Type B pancreatic cell (in vitro differentiated cells): ENCODE data around the gene PRR29. TPM values are rescaled to one million over a fixed set of nuclear protein-coding genes. Genes with fewer than 3 reads are reported as not detected.

Experiments
- DNase-seq: peaks from one replicate; pipeline ENCODE4 v3.0.0; 2021; ENCODE audit warnings: mixed read lengths; ENCODE audit not compliant: unreplicated experiment; ENCODE audit errors: extremely low spot score
- H3K27ac Mint-ChIP-seq: 2 replicates; pipeline ENCODE4 v1.8.0; 2021; ENCODE audit warnings: mild to moderate bottlenecking, mixed read lengths
- H3K27me3 Mint-ChIP-seq: 2 replicates; pipeline ENCODE4 v1.8.0; 2021; ENCODE audit warnings: mixed read lengths
- H3K36me3 Mint-ChIP-seq: 2 replicates; pipeline ENCODE4 v1.8.0; 2021; ENCODE audit warnings: mixed read lengths
- H3K4me1 Mint-ChIP-seq: one replicate; pipeline ENCODE4 v1.8.0; 2021; ENCODE audit warnings: mixed read lengths; ENCODE audit not compliant: unreplicated experiment
- H3K4me3 Mint-ChIP-seq: 2 replicates; pipeline ENCODE4 v1.8.0; 2021; ENCODE audit warnings: mild to moderate bottlenecking, mixed read lengths
- H3K9me3 Mint-ChIP-seq: 2 replicates; pipeline ENCODE4 v1.8.0; 2021; ENCODE audit warnings: mixed read lengths
- total RNA-seq: library from RNA; stranded (reverse); gene quantifications from 2 replicates; pipeline ENCODE4 v1.2.1, GENCODE V29; 2021; ENCODE audit warnings: low replicate concordance
- TF ChIP-seq, protein P1 (sequence below): fragments of 200-600 bp; sonication (generic); conservative IDR thresholded peaks from 2 replicates; pipeline ENCODE4 v1.5.0; 2021; ENCODE audit warnings: antibody characterized with exemption, mild to moderate bottlenecking

The PRR29 gene
- total RNA-seq, 1 donor from 2014 or later: 4.2 TPM

GRCh38 chr17:63955232-63955631 is 42.9 kb upstream of the PRR29 start:
- peaks cover 15% of the 10 kb centered on the region for H3K27me3 Mint-ChIP-seq
- H3K4me3 Mint-ChIP-seq: no peak overlapping the region
- no peaks in the 10 kb centered on the region for H3K4me1 Mint-ChIP-seq

DNA sequence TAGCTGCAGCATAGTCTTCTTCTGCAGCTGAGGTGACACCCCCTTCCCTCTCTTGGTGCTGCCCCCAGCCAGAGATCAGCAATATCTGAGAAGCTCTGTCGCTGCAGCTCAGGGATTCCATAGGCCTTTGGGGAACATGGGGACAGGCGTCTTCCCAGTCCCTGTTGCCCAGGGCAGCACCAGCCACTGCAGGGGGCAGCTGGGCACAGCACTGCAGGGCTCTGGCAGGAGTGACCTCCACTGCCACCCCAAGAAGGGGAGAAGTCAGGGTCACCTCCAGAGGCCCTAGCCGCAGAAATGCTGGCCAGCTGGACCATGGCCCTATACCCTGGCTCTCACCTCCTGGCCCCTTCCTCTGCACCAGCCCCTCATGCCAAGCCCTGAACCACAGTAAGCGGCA is 42.4 kb upstream of the PRR29 start:
- no peaks in the 10 kb centered on the region for H3K4me1 Mint-ChIP-seq
- no peaks in the 10 kb centered on the region for H3K9me3 Mint-ChIP-seq
- no peak for DNase-seq
- TF ChIP-seq, protein P1, sequence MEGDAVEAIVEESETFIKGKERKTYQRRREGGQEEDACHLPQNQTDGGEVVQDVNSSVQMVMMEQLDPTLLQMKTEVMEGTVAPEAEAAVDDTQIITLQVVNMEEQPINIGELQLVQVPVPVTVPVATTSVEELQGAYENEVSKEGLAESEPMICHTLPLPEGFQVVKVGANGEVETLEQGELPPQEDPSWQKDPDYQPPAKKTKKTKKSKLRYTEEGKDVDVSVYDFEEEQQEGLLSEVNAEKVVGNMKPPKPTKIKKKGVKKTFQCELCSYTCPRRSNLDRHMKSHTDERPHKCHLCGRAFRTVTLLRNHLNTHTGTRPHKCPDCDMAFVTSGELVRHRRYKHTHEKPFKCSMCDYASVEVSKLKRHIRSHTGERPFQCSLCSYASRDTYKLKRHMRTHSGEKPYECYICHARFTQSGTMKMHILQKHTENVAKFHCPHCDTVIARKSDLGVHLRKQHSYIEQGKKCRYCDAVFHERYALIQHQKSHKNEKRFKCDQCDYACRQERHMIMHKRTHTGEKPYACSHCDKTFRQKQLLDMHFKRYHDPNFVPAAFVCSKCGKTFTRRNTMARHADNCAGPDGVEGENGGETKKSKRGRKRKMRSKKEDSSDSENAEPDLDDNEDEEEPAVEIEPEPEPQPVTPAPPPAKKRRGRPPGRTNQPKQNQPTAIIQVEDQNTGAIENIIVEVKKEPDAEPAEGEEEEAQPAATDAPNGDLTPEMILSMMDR: no peak
- H3K27me3 Mint-ChIP-seq: peaks cover 15% of the 10 kb centered on the region
- no peak overlapping the region for H3K4me3 Mint-ChIP-seq
- no peak overlapping the region for H3K27ac Mint-ChIP-seq
- no peaks in the 10 kb centered on the region for H3K36me3 Mint-ChIP-seq

More at GRCh38 chr17:63955232-63955631, 42.9 kb upstream of the PRR29 start:
- no peak for DNase-seq
- Mint-ChIP-seq H3K36me3 (no peaks in the 10 kb centered on the region), H3K27ac (no peak overlapping the region), H3K9me3 (no peaks in the 10 kb centered on the region)
- TF ChIP-seq, protein P1: no peak

DNA sequence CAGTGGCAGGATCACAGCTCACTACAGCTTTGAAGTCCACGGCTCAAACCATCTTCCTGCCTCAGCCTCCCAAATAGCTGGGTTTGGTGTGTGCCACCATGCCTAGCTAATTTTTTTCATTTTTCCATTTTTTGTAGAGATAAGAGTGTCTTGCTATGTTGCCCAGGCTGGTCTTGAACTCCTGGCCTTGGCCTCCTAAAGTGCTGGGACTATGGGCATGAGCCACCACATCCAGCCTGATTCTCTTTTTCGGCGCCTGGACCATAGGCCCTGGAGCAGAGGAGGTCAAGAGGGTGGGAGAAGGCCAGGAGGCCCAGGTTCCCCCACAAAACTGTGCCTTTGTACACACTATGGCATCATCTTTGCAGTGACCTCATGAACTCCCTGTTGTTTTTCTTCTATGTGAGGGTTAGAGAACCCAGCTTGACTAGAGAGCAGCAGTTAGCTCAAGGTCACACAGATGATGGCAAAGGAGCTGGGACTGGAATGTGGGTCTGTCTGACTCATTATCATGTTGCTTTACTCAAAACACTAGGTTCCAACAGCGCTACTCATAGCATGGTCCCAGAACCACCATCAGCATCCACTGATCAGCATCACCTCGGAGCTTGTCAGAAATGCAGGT is 41.7 kb upstream of the PRR29 start:
- no peaks in the 10 kb centered on the region for H3K9me3 Mint-ChIP-seq
- no peaks in the 10 kb centered on the region for H3K36me3 Mint-ChIP-seq
- H3K27me3 Mint-ChIP-seq: peaks cover 12% of the 10 kb centered on the region
- no peaks in the 10 kb centered on the region for H3K4me1 Mint-ChIP-seq
- H3K27ac Mint-ChIP-seq: no peak overlapping the region
- TF ChIP-seq, protein P1: no peak
- H3K4me3 Mint-ChIP-seq: no peak overlapping the region
- DNase-seq: no peak

GRCh38 chr17:63960006-63960405 is 38.1 kb upstream of the PRR29 start:
- no peaks in the 10 kb centered on the region for H3K36me3 Mint-ChIP-seq
- H3K4me3 Mint-ChIP-seq: no peak overlapping the region
- TF ChIP-seq, protein P1: no peak
- DNase-seq: no peak
- H3K9me3 Mint-ChIP-seq: no peaks in the 10 kb centered on the region
- H3K4me1 Mint-ChIP-seq: no peaks in the 10 kb centered on the region
- H3K27ac Mint-ChIP-seq: no peak overlapping the region
- H3K27me3 Mint-ChIP-seq: peaks cover 10% of the 10 kb centered on the region

DNA sequence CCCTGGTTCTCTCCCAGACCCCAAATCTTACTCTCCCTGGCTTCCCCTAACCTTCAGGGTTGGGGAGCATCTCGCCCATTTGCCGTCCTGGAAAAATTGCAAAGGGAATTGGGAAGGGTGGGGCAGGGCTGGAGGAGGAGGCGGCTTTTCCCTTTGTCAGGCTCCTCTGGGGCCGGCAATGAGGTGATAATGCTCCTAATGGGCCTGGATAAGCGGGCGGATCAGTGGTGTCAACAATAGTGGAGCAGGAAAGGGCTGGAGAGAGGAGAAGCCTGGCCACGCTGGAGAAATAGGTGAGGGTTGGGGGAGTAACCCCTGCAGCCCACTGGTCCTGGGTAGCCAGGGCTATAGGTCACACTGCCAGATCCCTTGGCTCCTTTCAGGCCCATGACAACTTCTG is 37.7 kb upstream of the PRR29 start:
- H3K36me3 Mint-ChIP-seq: no peaks in the 10 kb centered on the region
- H3K4me3 Mint-ChIP-seq: no peak overlapping the region
- H3K27ac Mint-ChIP-seq: no peak overlapping the region
- TF ChIP-seq, protein P1: no peak
- no peaks in the 10 kb centered on the region for H3K9me3 Mint-ChIP-seq
- no peaks in the 10 kb centered on the region for H3K4me1 Mint-ChIP-seq
- DNase-seq: no peak
- peaks cover 10% of the 10 kb centered on the region for H3K27me3 Mint-ChIP-seq
